COR-L47 (cell line): ENCODE measurements around the gene SLC16A13.

Experiments
- DNase-seq: peaks from one replicate; lab custom pipeline; 2025; lab: John Stamatoyannopoulos, UW

Gene SLC16A13

GRCh38 chr17:7011942-7012254, 23.9 kb upstream of the SLC16A13 start:
- DNase-seq: no peak

GRCh38 chr17:7014261-7014994, 21.4 kb upstream of the SLC16A13 start:
- DNase-seq: peak; percentile 87

- DNase-seq: no peak
Observed at GRCh38 chr17:7014995-7015958, 20.5 kb upstream of the SLC16A13 start.

- no peak for DNase-seq
Observed at GRCh38 chr17:7016418-7016817, 19.4 kb upstream of the SLC16A13 start.

- no peak for DNase-seq
Observed at GRCh38 chr17:7016886-7017826, 18.7 kb upstream of the SLC16A13 start.

- DNase-seq: no peak
Observed at GRCh38 chr17:7017827-7018200, 18.0 kb upstream of the SLC16A13 start.

GRCh38 chr17:7018331-7018964, 17.4 kb upstream of the SLC16A13 start:
- DNase-seq: no peak

- no peak for DNase-seq
Observed at GRCh38 chr17:7019367-7019766, 16.4 kb upstream of the SLC16A13 start.

- DNase-seq: peak; percentile 20
Observed at GRCh38 chr17:7019839-7020519, 15.8 kb upstream of the SLC16A13 start.

GRCh38 chr17:7020894-7021664, 14.7 kb upstream of the SLC16A13 start:
- DNase-seq: no peak

- no peak for DNase-seq
Observed at GRCh38 chr17:7021993-7022778, 13.6 kb upstream of the SLC16A13 start.

GRCh38 chr17:7022781-7023571, 12.8 kb upstream of the SLC16A13 start, which contains the start of gene BCL6B:
Gene BCL6B (plus strand): TSS chr17:7023050. CDS start chr17:7023672, 622 bp downstream.
- DNase-seq: no peak

- DNase-seq: no peak
Observed at GRCh38 chr17:7023576-7024401, 12.0 kb upstream of the SLC16A13 start.

- DNase-seq: no peak
Observed at GRCh38 chr17:7024402-7024785, 11.4 kb upstream of the SLC16A13 start.

GRCh38 chr17:7025245-7025644, 10.6 kb upstream of the SLC16A13 start:
- DNase-seq: no peak

GRCh38 chr17:7026471-7027115, 9.2 kb upstream of the SLC16A13 start:
- no peak for DNase-seq

GRCh38 chr17:7027335-7027734, 8.5 kb upstream of the SLC16A13 start:
- no peak for DNase-seq
